GM19099 (cell line): ENCODE results near the gene VILL.

ENCODE experiments used
- POLR2A ChIP-seq: IDR thresholded peaks from 3 replicates; pipeline ENCODE4 v1.6.1; 2011; ENCODE audit warnings: low read depth; ENCODE audit not compliant: insufficient read length; ENCODE audit errors: extremely low read depth

Gene VILL

DNA sequence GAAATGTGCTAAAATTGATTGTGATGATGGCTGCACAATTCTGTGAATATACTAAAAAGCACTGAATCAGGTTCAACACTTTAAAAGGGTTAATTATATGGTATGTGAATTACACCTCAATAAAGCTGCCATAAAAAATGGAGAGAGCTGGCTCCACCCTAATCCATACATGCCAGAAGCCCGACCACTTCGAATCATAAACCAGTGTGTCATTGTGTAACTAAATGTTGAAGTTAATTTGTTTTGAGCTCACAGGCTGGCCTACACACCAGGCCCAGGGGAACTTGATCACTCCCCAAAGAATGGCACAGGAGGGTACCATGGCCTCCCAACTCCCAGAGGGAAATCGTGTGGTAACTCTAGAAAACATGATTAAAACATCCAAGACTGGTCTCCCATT is 24.9 kb downstream of the VILL start:
- no peak for TF ChIP-seq POLR2A

DNA sequence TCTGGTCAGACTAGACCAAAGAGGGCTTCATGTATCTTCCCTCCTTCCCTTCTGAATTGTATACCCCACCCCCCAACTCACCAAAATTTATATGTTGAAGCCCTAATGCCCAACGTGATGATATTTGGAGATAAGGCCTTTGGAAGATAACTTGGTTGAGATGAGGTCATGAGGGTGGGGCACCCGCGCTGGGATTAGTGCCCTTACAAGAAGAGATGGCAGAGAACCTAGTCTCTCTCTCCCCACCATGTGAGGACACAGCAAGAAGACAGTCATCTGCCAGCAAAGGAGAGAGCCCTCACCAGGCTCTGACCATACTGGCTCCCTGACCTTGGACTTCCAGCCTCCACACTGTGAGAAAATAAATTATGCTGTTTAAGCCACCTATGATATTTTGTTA is 25.4 kb downstream of the VILL start:
- no peak for TF ChIP-seq POLR2A

DNA sequence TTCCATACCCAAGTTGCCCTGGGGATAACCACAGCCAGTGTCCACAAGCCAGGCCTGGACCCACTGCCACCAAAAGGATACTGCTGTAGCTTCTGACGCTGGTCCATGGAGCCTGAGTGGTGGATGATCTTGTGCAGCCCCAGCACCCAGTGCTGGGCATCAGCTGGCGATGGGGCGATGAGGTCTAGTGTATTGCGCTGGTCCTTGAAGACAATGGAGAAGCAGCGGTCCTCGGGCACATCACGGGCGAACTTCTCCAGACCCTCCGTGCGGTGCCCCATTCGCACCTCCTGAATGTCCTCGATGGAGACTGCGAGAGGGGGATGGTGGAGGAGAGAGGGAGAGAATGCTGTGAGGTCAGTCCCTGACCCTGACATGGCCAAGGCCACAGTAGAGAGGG is 25.8 kb downstream of the VILL start:
- TF ChIP-seq POLR2A: no peak

DNA sequence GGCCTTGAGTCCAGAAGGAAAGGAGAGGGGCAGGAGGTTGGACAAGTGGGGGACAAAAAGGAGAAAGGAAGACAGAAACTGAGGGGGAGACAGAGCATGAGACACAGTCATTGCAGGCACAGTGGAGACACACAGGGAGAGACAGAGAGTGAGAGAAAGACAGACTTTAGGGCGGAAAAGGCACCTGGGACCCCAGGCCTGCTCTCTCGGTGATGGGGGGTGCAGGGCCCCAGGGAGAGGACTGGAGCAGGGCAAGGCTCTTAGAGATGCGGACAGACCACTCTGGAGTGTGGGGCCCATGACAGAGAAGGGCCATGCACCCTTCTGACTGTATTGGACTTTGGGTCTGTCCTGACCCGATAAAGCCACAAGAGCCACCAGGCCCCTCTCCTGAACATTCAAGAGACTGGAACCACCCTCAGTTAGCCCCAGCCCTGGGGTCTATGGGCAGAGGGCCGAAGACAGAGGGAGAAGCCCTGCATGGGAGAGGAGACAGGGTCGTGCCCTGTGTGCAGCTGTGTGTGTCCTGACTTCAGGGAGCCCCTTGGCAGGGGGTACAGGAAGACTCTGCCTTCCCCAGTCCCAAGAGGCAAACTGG is 26.4 kb downstream of the VILL start:
- no peak for TF ChIP-seq POLR2A

DNA sequence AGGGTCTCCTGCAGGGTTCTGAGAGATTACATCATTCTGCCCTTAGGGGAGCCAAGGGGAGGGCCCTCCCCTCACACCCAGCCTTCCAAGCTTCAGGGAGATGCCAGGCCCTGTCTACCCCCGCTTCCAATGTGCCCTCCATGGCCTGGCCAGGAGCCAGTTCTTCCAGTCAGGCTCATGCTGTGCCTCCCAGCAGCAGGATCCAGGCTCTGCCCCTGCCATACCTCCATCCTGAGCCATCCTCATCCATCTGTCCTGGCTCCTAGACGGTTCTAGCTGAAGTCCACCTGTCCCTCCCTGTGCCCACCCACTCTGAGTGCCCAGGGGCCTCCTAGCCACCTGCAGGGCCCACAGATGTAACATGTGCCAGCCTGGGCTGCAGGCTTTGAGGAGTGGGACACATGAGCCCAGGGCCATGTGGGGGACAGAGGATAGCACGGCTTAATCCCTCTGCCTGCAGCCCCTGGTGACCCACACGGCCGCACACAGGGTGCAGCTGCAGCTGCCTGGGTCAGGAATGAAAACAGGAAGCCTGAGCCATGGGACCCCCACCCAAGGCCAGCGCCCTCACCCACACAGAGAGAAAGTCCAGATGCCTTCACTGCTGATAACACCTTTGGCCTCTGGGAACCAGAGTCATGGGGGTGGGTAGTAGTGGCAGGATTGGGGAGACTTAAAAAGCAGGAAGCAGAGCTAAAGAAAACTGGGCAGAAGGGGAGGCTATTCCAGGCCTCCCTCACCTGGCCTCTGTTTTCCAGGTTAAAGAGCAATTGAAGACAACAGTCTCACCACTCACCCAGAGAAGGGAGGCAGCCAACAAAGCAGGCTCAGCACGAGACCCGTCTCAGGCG is 27.1 kb downstream of the VILL start:
- TF ChIP-seq POLR2A: no peak

DNA sequence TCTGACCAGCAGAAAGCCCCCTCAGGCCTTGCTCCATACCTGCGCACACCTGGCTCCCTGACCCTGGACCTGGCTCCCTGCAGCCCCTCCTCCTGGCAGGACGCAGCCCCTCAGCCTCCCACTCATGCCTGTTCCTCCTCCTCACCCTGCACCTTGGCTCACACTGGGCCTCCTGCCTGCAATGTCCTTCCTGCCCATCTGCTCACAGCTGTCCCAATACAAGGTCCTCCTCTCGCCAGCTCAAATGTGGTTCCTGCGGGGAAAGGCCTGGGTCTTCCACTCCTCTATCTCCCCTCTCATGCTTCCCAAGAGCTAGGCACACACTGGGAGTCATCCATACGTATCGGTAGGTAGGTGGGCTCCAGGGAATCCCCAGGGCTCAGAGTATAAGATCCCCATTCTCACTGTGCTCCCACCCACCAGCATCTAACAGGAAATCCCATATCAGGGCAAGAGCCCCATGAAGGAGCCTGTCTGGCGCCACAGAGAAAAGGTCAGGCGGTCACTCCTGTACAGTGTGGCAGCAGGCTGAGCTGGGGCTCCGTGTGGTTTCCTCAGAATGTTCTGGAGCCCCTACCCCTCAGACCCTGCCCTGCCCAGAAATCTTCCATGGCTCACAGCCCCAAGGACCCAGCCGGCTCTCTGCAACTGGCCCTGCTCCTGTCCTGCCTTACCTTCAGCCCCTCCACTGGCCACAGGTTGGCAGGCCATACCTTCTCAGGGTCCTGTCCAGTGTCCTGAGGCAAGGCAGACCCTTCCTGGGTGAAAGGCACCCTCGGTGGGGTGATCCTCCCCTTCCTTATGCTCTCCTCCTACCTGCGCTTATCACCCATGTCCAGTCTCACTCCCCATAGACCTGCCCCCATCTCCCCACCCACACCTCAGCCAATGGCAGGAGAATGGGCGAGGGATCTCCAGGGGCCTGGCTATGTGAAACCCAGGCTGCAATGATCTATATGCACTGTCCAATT is 28.0 kb downstream of the VILL start:
- no peak for TF ChIP-seq POLR2A

DNA sequence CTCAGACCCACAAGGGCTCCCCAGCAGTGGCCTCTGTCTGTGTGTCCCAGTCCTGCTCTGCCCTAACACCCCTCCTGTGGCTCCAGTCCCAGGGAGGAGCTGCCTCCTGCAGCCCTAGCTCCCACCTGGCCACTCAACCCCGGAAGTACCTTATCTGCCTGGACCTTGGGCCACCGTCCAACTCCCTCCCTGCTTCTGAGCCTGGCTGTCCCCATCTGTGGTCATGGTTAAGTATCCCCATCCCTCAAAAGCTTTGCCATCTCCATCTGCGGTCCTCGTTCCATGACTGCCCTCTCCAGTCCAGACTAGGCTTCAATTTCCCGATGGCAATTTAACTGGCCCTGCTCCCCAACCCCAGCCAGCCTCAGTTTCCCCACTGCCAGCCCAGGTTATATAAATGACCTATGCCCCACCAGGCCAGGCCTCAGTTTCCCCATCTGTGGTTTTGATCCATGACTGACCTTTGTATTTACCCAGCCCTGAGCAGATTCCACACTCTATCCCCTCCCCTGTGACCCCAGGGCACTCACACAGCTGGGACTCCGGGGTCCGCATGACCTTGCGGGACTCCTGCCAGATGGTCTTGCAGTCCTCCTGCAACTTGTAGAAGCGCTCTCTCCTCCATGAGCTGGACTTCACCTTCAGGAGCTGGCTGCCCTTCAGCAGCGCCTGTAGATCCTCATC is 29.2 kb downstream of the VILL start:
- no peak for TF ChIP-seq POLR2A

DNA sequence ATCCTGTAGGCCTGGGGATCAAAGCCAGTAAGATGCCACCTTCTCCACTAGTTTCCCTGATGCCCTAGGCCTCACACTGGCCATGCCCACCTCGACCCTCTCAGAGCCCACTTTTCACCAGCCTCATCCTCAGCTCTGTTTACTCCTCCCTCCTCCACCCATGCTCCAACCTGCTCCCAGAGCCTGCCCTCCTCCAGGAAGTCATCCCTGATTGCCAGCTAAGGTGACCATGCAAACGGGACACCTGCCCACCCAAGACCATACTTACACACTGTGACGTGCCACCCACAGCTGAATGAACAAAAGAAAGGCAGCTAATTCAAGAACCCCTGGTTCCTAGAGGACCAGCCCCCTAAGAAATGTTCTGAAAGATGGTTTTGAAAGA is 29.7 kb downstream of the VILL start:
- TF ChIP-seq POLR2A: no peak

DNA sequence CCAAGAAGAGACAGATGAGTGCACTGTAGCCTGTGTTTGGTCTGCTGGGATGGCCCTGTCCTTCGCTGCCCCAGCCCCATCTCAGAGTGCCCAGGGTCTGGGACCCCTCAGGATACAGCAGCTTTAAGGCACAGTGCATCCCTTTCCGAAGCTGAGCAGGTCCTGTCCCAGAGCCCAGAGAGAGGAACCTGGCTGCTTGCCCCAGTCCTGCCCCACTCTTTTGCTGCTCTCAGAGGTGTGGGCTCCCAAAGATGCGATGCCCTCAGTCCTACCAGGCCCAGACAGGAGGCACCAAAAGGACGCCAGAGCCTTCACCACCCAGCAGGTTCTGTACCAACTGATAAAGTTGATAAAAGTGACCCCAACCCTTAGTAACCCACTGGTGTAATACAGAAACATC is 30.6 kb downstream of the VILL start:
- TF ChIP-seq POLR2A: no peak

DNA sequence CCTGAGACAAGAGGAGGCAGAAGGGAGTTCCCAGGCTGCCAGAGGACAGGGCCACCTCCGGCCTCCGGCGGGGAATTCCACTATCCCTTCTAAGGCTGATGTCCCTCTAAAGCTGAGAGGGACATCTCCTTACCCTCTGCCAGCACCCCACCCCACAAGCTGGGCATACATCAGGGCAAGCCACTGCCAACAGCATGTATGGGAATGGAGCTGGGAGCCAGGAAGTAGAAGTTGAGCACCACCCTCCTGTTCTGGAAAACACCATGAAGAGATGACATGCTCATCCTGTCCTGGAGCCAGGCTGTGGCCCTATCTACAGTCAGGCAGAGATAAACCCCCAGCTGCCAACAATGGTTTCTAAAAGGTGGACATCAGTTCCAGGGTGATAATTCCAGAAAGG is 31.7 kb downstream of the VILL start:
- TF ChIP-seq POLR2A: no peak

DNA sequence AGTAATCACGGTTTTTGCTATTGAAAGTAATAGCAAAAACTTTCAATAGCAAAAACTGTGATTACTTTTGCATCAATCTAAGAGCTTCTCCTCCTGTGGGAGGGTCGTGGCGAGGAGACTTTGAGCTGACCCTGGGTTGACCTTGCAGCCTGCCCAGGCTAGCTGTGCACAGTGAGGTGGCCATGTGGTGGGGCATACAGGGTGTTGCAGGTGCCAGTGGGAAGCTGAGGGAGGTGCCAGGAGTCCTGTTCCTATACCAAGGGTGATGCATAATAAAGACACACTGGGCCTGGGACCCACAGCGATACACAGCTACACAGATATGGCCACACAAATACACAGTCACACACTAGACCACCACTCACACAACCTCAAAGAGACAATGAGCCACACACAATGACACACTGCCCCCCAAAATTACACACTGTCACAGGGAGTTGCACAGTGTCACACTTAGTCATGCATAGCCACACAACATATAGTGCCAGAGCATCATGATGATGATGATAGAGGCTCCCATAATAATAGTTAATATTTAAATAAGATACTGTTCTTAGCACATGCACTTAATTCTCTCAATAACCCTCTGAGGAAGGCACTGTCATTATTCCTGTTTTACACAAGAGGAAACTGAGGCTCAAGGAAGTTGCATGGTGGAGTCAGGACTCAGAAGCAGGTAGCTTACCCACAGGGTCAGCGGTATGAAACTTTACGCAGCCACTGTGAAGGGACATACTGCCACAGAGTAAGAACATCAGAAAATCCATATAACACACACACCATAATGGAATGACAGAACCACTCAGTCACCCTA is 32.5 kb downstream of the VILL start:
- TF ChIP-seq POLR2A: no peak

DNA sequence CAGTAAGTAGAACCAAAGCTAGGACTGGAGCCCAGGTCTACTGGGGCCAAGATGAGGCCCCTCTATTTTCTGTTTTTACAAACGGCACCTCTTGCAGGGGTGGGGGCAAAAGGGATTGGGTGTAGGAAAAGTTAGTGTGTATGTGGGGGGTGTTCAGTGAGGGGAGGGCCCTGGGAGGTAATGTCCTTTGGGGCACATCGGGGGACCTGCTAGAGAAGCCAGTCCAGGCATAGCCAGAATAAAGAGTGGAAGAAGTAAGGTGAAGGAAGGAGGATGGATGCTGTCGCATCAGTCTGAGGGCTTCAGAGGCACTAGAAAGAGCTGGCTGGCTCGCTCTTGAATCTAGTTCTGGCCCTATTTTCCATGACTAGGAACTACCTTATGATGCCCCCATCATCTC is 36.3 kb downstream of the VILL start:
- TF ChIP-seq POLR2A: no peak

DNA sequence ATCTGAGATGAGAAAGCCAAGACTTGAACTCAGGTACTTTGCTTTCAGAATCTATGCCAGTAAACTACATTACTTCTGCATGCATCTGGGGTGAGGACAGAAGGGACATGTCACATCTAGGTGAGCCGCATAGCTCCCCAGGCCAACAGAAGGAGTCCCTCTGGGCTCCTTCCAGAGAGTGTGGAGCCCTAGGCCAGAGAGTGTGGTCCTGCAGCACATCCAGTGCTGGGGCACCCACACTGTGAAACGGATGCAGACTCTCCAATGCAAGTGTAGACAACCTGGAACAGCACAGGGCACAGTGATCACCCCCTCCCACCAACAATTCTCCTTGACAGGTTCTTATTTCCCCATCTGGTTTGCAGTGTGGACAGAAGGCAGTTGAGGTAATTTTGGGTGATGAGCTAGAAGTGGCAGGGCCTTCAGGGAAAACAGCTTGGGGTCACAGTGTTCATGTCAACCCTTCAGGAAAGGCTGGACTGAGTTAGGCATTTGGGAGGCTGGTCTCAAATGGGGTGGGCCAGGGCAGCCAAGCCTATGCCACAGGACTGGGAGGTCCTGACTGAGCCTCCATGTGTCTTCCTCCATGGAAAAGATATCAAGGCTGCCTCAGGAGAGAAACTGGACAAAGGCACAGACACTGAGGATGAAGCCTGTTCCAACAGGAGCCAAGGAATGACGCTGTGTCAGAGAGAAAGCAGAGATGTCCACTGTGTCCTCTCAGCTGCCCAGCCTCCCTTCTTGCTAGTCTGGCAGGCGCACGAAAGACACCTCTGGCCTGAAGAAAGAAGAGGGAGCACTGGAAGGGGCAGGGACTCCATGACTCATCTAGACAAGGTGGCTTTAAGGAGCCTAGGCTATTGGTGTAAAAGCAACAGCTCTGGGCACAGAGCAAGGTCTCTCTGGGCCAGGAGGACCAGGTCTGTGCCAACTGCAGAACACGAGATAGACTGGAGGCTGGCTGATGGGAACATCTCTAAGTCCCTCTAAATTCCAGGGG is 37.2 kb downstream of the VILL start:
- no peak for TF ChIP-seq POLR2A
